SW 1271 (cell line): ENCODE data around the gene TRERF1.

Source experiments
- DNase-seq, 2 experiments: peaks; one replicate each; lab custom pipeline; 2025; lab: John Stamatoyannopoulos, UW

The TRERF1 gene

GRCh38 chr6:42423244-42423643, 28.5 kb downstream of the TRERF1 start:
- no peak for DNase-seq

GRCh38 chr6:42420741-42421140, 31.0 kb downstream of the TRERF1 start:
- no peak for DNase-seq

- DNase-seq = no peak
Measured at GRCh38 chr6:42419490-42420280, 32.0 kb downstream of the TRERF1 start.

GRCh38 chr6:42418724-42419123, 33.0 kb downstream of the TRERF1 start:
- no peak for DNase-seq

- no peak for DNase-seq
Measured at GRCh38 chr6:42417641-42418112, 34.0 kb downstream of the TRERF1 start.

GRCh38 chr6:42411406-42411805, 40.3 kb downstream of the TRERF1 start:
- no peak for DNase-seq

GRCh38 chr6:42410861-42411260, 40.9 kb downstream of the TRERF1 start:
- DNase-seq = no peak

GRCh38 chr6:42409581-42409980, 42.1 kb downstream of the TRERF1 start:
- DNase-seq = no peak

- no peak for DNase-seq
Measured at GRCh38 chr6:42407379-42407778, 44.3 kb downstream of the TRERF1 start.

GRCh38 chr6:42406306-42407280, 45.1 kb downstream of the TRERF1 start:
- DNase-seq = no peak

- DNase-seq = no peak
Measured at GRCh38 chr6:42405021-42405420, 46.7 kb downstream of the TRERF1 start.

- DNase-seq = peak in 1 of 2 experiments; percentile 47
Measured at GRCh38 chr6:42404484-42404883, 47.2 kb downstream of the TRERF1 start.

GRCh38 chr6:42403831-42404230, 47.9 kb downstream of the TRERF1 start:
- DNase-seq = no peak

GRCh38 chr6:42403421-42403820, 48.3 kb downstream of the TRERF1 start:
- no peak for DNase-seq

- no peak for DNase-seq
Measured at GRCh38 chr6:42402184-42402583, 49.5 kb downstream of the TRERF1 start.

- DNase-seq = no peak
Measured at GRCh38 chr6:42401613-42401951, 50.1 kb downstream of the TRERF1 start.

- no peak for DNase-seq
Measured at GRCh38 chr6:42400886-42401612, 50.7 kb downstream of the TRERF1 start.

- no peak for DNase-seq
Measured at GRCh38 chr6:42400061-42400760, 51.5 kb downstream of the TRERF1 start.

GRCh38 chr6:42396720-42397119, 55.0 kb downstream of the TRERF1 start:
- no peak for DNase-seq

- DNase-seq = no peak
Measured at GRCh38 chr6:42394881-42395620, 56.7 kb downstream of the TRERF1 start.

GRCh38 chr6:42394151-42394550, 57.6 kb downstream of the TRERF1 start:
- DNase-seq = no peak
